ENCODE data around the gene TRIM44.

Gene TRIM44

GRCh38 chr11:35785287-35786167 is 123.0 kb downstream of the TRIM44 start:
- Histone ChIP-seq H3K79me1 (ENCODE audit: low read length) (no peaks in the 10 kb centered on the region), H3K23ac (ENCODE audit: low read length) (no peak overlapping the region), H3K4me3 (ENCODE audit: low read length) (no peak overlapping the region), H4K5ac (ENCODE audit: low read length) (no peak overlapping the region), H3K27ac (ENCODE audit: low read depth, low read length) (no peak overlapping the region), H2BK15ac (replicated peaks; ENCODE audit: low read depth) (no peak overlapping the region), H3K79me2 (ENCODE audit: control insufficient read depth, insufficient read depth, low read length) (no peaks in the 10 kb centered on the region), H2BK120ac (ENCODE audit: low read depth, low read length) (no peak overlapping the region), H3K27me3 (ENCODE audit: insufficient read depth, low read length, poor library complexity) (no peaks in the 10 kb centered on the region), H3K4me1 (ENCODE audit: control insufficient read depth, low read depth, low read length) (no peaks in the 10 kb centered on the region), H3K4me2 (ENCODE audit: low read length) (no peak overlapping the region), H3K9ac (ENCODE audit: low read length) (no peak overlapping the region), H3K56ac (ENCODE audit: low read length) (no peak overlapping the region), H3K4ac (ENCODE audit: low read depth, low read length) (no peak overlapping the region), H2AK5ac (ENCODE audit: low read length) (no peak overlapping the region), H3K36me3 (ENCODE audit: control insufficient read depth, insufficient read depth, low read length) (no peaks in the 10 kb centered on the region), H4K8ac (ENCODE audit: low read depth, low read length) (no peak overlapping the region), H3K18ac (ENCODE audit: low read length) (no peak overlapping the region), H2BK5ac (ENCODE audit: low read length) (no peak overlapping the region)
- WGBS (ENCODE audit: extremely low coverage, insufficient coverage, low lambda C conversion rate) = no CpG with 5 or more reads among the region's 4 CpGs
- DNase-seq = peak; percentile 23

GRCh38 chr11:35786188-35786587 is 123.6 kb downstream of the TRIM44 start:
- Histone ChIP-seq H3K18ac (ENCODE audit: low read length) (no peak overlapping the region), H3K36me3 (ENCODE audit: control insufficient read depth, insufficient read depth, low read length) (no peaks in the 10 kb centered on the region)

GRCh38 chr11:35787013-35787504 is 124.5 kb downstream of the TRIM44 start:
- Histone ChIP-seq H3K56ac (ENCODE audit: low read length) (no peak overlapping the region), H3K18ac (ENCODE audit: low read length) (no peak overlapping the region), H3K79me2 (ENCODE audit: control insufficient read depth, insufficient read depth, low read length) (no peaks in the 10 kb centered on the region), H3K4me1 (ENCODE audit: control insufficient read depth, low read depth, low read length) (no peaks in the 10 kb centered on the region), H3K4me3 (ENCODE audit: low read length) (no peak overlapping the region), H4K5ac (ENCODE audit: low read length) (no peak overlapping the region), H2AK5ac (ENCODE audit: low read length) (no peak overlapping the region), H3K4me2 (ENCODE audit: low read length) (no peak overlapping the region), H2BK5ac (ENCODE audit: low read length) (no peak overlapping the region), H3K27ac (ENCODE audit: low read depth, low read length) (no peak overlapping the region), H3K79me1 (ENCODE audit: low read length) (no peaks in the 10 kb centered on the region), H2BK15ac (replicated peaks; ENCODE audit: low read depth) (no peak overlapping the region), H3K23ac (ENCODE audit: low read length) (no peak overlapping the region), H3K36me3 (ENCODE audit: control insufficient read depth, insufficient read depth, low read length) (no peaks in the 10 kb centered on the region), H3K9ac (ENCODE audit: low read length) (no peak overlapping the region), H2BK120ac (ENCODE audit: low read depth, low read length) (no peak overlapping the region), H4K8ac (ENCODE audit: low read depth, low read length) (no peak overlapping the region), H3K4ac (ENCODE audit: low read depth, low read length) (no peak overlapping the region), H3K27me3 (ENCODE audit: insufficient read depth, low read length, poor library complexity) (no peaks in the 10 kb centered on the region)
- no peak for DNase-seq
- no CpG with 5 or more reads among the region's 7 CpGs for WGBS (ENCODE audit: extremely low coverage, insufficient coverage, low lambda C conversion rate)

More at GRCh38 chr11:35786188-35786587, 123.6 kb downstream of the TRIM44 start:
- Histone ChIP-seq H3K9ac (ENCODE audit: low read length) (no peak overlapping the region), H3K27me3 (ENCODE audit: insufficient read depth, low read length, poor library complexity) (no peaks in the 10 kb centered on the region), H2BK15ac (replicated peaks; ENCODE audit: low read depth) (no peak overlapping the region), H2AK5ac (ENCODE audit: low read length) (no peak overlapping the region), H3K4ac (ENCODE audit: low read depth, low read length) (no peak overlapping the region), H2BK5ac (ENCODE audit: low read length) (no peak overlapping the region), H3K27ac (ENCODE audit: low read depth, low read length) (no peak overlapping the region), H3K4me2 (ENCODE audit: low read length) (no peak overlapping the region), H3K4me3 (ENCODE audit: low read length) (no peak overlapping the region), H4K5ac (ENCODE audit: low read length) (no peak overlapping the region), H3K56ac (ENCODE audit: low read length) (no peak overlapping the region), H3K4me1 (ENCODE audit: control insufficient read depth, low read depth, low read length) (no peaks in the 10 kb centered on the region), H3K23ac (ENCODE audit: low read length) (no peak overlapping the region), H3K79me2 (ENCODE audit: control insufficient read depth, insufficient read depth, low read length) (no peaks in the 10 kb centered on the region), H2BK120ac (ENCODE audit: low read depth, low read length) (no peak overlapping the region), H4K8ac (ENCODE audit: low read depth, low read length) (no peak overlapping the region), H3K79me1 (ENCODE audit: low read length) (no peaks in the 10 kb centered on the region)
- peak; percentile 26 for DNase-seq

- WGBS (ENCODE audit: extremely low coverage, insufficient coverage, low lambda C conversion rate) = no CpG with 5 or more reads among the region's 1 CpG
Measured at GRCh38 chr11:35787626-35788025, 125.1 kb downstream of the TRIM44 start.

GRCh38 chr11:35791088-35791958 is 128.7 kb downstream of the TRIM44 start:
- no peaks in the 10 kb centered on the region for H3K4me1 ChIP-seq (ENCODE audit: control insufficient read depth, low read depth, low read length)

More at GRCh38 chr11:35787626-35788025, 125.1 kb downstream of the TRIM44 start:
- no peak overlapping the region for H2AK5ac ChIP-seq (ENCODE audit: low read length)
- H2BK15ac ChIP-seq (replicated peaks; ENCODE audit: low read depth) = no peak overlapping the region
- no peak overlapping the region for H4K8ac ChIP-seq (ENCODE audit: low read depth, low read length)
- H4K5ac ChIP-seq (ENCODE audit: low read length) = no peak overlapping the region
- no peak overlapping the region for H3K4me2 ChIP-seq (ENCODE audit: low read length)
- H3K4ac ChIP-seq (ENCODE audit: low read depth, low read length) = no peak overlapping the region
- DNase-seq = no peak
- H3K36me3 ChIP-seq (ENCODE audit: control insufficient read depth, insufficient read depth, low read length) = no peaks in the 10 kb centered on the region
- H3K4me3 ChIP-seq (ENCODE audit: low read length) = no peak overlapping the region
- H2BK120ac ChIP-seq (ENCODE audit: low read depth, low read length) = no peak overlapping the region
- no peak overlapping the region for H3K56ac ChIP-seq (ENCODE audit: low read length)
- no peak overlapping the region for H3K9ac ChIP-seq (ENCODE audit: low read length)
- H3K79me1 ChIP-seq (ENCODE audit: low read length) = no peaks in the 10 kb centered on the region
- no peak overlapping the region for H3K18ac ChIP-seq (ENCODE audit: low read length)
- H3K27ac ChIP-seq (ENCODE audit: low read depth, low read length) = no peak overlapping the region
- no peaks in the 10 kb centered on the region for H3K79me2 ChIP-seq (ENCODE audit: control insufficient read depth, insufficient read depth, low read length)
- H3K4me1 ChIP-seq (ENCODE audit: control insufficient read depth, low read depth, low read length) = no peaks in the 10 kb centered on the region
- no peaks in the 10 kb centered on the region for H3K27me3 ChIP-seq (ENCODE audit: insufficient read depth, low read length, poor library complexity)
- H3K23ac ChIP-seq (ENCODE audit: low read length) = no peak overlapping the region
- H2BK5ac ChIP-seq (ENCODE audit: low read length) = no peak overlapping the region

More at GRCh38 chr11:35791088-35791958, 128.7 kb downstream of the TRIM44 start:
- H2BK15ac ChIP-seq (replicated peaks; ENCODE audit: low read depth) = no peak overlapping the region
- peak; percentile 58 for DNase-seq
- no peaks in the 10 kb centered on the region for H3K79me2 ChIP-seq (ENCODE audit: control insufficient read depth, insufficient read depth, low read length)
- H2AK5ac ChIP-seq (ENCODE audit: low read length) = no peak overlapping the region
- H3K79me1 ChIP-seq (ENCODE audit: low read length) = no peaks in the 10 kb centered on the region
- H3K4me2 ChIP-seq (ENCODE audit: low read length) = no peak overlapping the region
- H2BK120ac ChIP-seq (ENCODE audit: low read depth, low read length) = no peak overlapping the region
- no peak overlapping the region for H4K5ac ChIP-seq (ENCODE audit: low read length)
- WGBS (ENCODE audit: extremely low coverage, insufficient coverage, low lambda C conversion rate) = no CpG with 5 or more reads among the region's 6 CpGs
- H3K4ac ChIP-seq (ENCODE audit: low read depth, low read length) = no peak overlapping the region
- H3K27me3 ChIP-seq (ENCODE audit: insufficient read depth, low read length, poor library complexity) = no peaks in the 10 kb centered on the region
- no peak overlapping the region for H4K8ac ChIP-seq (ENCODE audit: low read depth, low read length)
- no peak overlapping the region for H2BK5ac ChIP-seq (ENCODE audit: low read length)
- H3K18ac ChIP-seq (ENCODE audit: low read length) = no peak overlapping the region
- no peak overlapping the region for H3K56ac ChIP-seq (ENCODE audit: low read length)
- H3K23ac ChIP-seq (ENCODE audit: low read length) = no peak overlapping the region
- H3K36me3 ChIP-seq (ENCODE audit: control insufficient read depth, insufficient read depth, low read length) = no peaks in the 10 kb centered on the region
- H3K27ac ChIP-seq (ENCODE audit: low read depth, low read length) = no peak overlapping the region
- no peak overlapping the region for H3K9ac ChIP-seq (ENCODE audit: low read length)
- H3K4me3 ChIP-seq (ENCODE audit: low read length) = no peak overlapping the region
